Kidney epithelial cell (primary cell): ENCODE measurements around the gene B4GALT5. TPM values are rescaled to one million over a fixed set of nuclear protein-coding genes. Genes with fewer than 3 reads are reported as not detected.

Experiments
- DNase-seq: peaks from one replicate; pipeline ENCODE4 v3.0.0-alpha.2; 2010; ENCODE audit warnings: low read depth
- H3K27me3 ChIP-seq: 2 replicates; pipeline ENCODE4 v1.6.0; 2011; ENCODE audit warnings: low read length; ENCODE audit not compliant: control insufficient read depth, insufficient read depth
- H3K36me3 ChIP-seq: 2 replicates; pipeline ENCODE4 v1.5.1; 2011; ENCODE audit warnings: low read length; ENCODE audit not compliant: control insufficient read depth, insufficient read depth
- H3K4me3 ChIP-seq: 2 replicates; pipeline ENCODE4 v1.5.1; 2011; ENCODE audit warnings: low read depth, mild to moderate bottlenecking, control low read depth, low read length
- CTCF ChIP-seq: IDR thresholded peaks from 2 replicates; pipeline ENCODE4 v1.5.1; 2011; ENCODE audit warnings: mild to moderate bottlenecking, moderate library complexity, low read length, control low read depth, inconsistent platforms; ENCODE audit not compliant: insufficient read depth, poor library complexity, severe bottlenecking
- total RNA-seq: library from RNA; depleted of rRNA; stranded (reverse); fragments of >200 nt; gene quantifications from 2 replicates; pipeline ENCODE4 v1.2.3, GENCODE V29; 2015

B4GALT5 gene
- total RNA-seq, 1 donor from 2014 or later: 67.6 TPM

- no peak for DNase-seq
- Histone ChIP-seq H3K4me3 (no peak overlapping the region), H3K27me3 (no peaks in the 10 kb centered on the region), H3K36me3 (no peaks in the 10 kb centered on the region)
- TF ChIP-seq CTCF: no peak
Observed at GRCh38 chr20:49696594-49696993, 17.1 kb downstream of the B4GALT5 start.

GRCh38 chr20:49695830-49696229 is 17.8 kb downstream of the B4GALT5 start:
- H3K27me3 ChIP-seq: no peaks in the 10 kb centered on the region
- TF ChIP-seq CTCF: no peak
- no peaks in the 10 kb centered on the region for H3K36me3 ChIP-seq
- no peak for DNase-seq
- no peak overlapping the region for H3K4me3 ChIP-seq

DNA sequence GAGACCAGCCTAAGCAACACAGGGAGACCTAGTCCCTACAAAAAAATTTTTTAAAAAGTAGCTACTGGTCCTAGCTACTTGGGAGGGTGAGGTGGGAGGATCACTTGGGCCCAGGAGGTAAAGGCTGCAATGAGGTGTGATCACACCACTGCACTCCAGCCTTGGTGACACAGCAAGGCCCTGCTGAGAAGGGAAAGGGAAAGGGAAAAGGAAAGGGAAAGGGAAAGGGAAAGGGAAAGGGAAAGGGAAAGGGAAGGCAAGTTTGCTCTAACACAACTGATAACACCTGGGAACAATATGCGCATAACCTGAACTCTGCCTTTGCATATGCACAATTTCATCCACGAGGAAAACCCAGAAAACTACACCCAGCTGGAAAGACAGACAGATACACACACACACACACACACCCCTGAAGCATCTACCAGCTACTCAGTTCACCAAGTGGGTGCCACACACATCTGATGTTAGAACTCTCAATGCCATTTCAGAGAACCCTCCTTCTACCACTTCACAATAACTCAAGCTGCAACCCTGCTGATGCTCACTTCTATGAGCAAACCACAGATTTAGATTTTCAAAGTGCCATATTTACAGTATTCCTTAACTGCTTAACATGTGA is 19.1 kb downstream of the B4GALT5 start:
- DNase-seq: no peak
- Histone ChIP-seq H3K4me3 (no peak overlapping the region), H3K36me3 (no peaks in the 10 kb centered on the region), H3K27me3 (no peaks in the 10 kb centered on the region)
- no peak for TF ChIP-seq CTCF

DNA sequence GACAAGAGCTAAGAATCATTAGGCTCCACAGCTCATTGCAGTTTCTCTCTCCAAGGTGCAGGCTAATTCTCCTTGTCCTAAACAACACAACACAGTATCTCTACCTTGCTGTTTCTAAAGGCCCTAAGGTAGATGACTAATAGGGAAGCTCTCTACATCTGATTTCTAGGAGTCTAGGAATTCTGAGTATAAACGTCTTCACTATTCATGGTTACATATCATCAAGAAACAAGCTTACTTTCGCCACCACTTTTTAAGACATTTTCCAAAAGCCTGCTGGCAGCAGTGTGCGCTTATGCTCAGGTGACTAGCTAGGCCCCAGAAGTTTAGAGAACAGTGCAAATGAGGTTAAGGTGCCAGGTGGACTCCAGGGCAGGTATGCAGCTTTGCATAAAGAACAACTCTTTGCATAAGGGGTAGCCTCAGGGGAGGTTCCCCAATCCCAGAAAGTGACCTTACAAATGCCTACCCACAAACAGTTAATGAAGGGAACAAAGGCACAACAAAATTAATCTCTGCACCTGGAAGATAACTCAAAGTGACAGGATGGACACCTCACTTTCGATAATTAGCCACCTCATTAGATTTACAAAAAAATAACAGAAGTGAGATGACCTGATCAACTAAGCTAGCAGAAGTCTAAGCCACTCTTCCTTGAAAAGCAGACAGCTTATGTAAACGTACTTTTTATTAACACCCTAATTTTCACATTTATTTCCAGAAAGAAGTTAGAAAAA is 20.1 kb downstream of the B4GALT5 start:
- Histone ChIP-seq H3K36me3 (no peaks in the 10 kb centered on the region), H3K4me3 (no peak overlapping the region), H3K27me3 (no peaks in the 10 kb centered on the region)
- no peak for DNase-seq
- TF ChIP-seq CTCF: no peak

GRCh38 chr20:49692941-49693340 is 20.7 kb downstream of the B4GALT5 start:
- H3K36me3 ChIP-seq: no peaks in the 10 kb centered on the region
- TF ChIP-seq CTCF: no peak
- H3K27me3 ChIP-seq: no peaks in the 10 kb centered on the region
- H3K4me3 ChIP-seq: no peak overlapping the region
- DNase-seq: no peak
